ENCODE data around the gene INPP4A.

INPP4A gene

GRCh38 chr2:98514879-98515249, 70.2 kb downstream of the INPP4A start:
- no peak for DNase-seq (ENCODE audit: low read depth in 2 of 2)

GRCh38 chr2:98515250-98515991, 70.8 kb downstream of the INPP4A start:
- DNase-seq (ENCODE audit: low read depth in 2 of 2), result no peak

- no peak for DNase-seq (ENCODE audit: low read depth in 2 of 2)
These were observed 71.9 kb downstream of the INPP4A start for GRCh38 chr2:98516571-98516970.

- DNase-seq (ENCODE audit: low read depth in 2 of 2), result no peak
These were observed 73.0 kb downstream of the INPP4A start for GRCh38 chr2:98517636-98518035.

GRCh38 chr2:98518101-98518500, 73.4 kb downstream of the INPP4A start:
- DNase-seq (ENCODE audit: low read depth in 2 of 2), result peak; percentile 34 to 42

- no peak for DNase-seq (ENCODE audit: low read depth in 2 of 2)
These were observed 74.5 kb downstream of the INPP4A start for GRCh38 chr2:98519156-98519555.

- DNase-seq (ENCODE audit: low read depth in 2 of 2), result no peak
These were observed 75.2 kb downstream of the INPP4A start for GRCh38 chr2:98519851-98520250.

- DNase-seq (ENCODE audit: low read depth in 2 of 2), result no peak
These were observed 76.1 kb downstream of the INPP4A start for GRCh38 chr2:98520806-98521205.

- DNase-seq (ENCODE audit: low read depth in 2 of 2), result no peak
These were observed 76.6 kb downstream of the INPP4A start for GRCh38 chr2:98521266-98521665.

GRCh38 chr2:98522854-98523253, 78.2 kb downstream of the INPP4A start:
- no peak for DNase-seq (ENCODE audit: low read depth in 2 of 2)

- DNase-seq (ENCODE audit: low read depth in 2 of 2), result no peak
These were observed 79.5 kb downstream of the INPP4A start for GRCh38 chr2:98524168-98524567.

GRCh38 chr2:98528349-98528748, 83.7 kb downstream of the INPP4A start:
- DNase-seq (ENCODE audit: low read depth in 2 of 2), result no peak

GRCh38 chr2:98530114-98530513, 85.5 kb downstream of the INPP4A start:
- DNase-seq (ENCODE audit: low read depth in 2 of 2), result no peak

- no peak for DNase-seq (ENCODE audit: low read depth in 2 of 2)
These were observed 88.1 kb downstream of the INPP4A start for GRCh38 chr2:98532756-98533155.

- DNase-seq (ENCODE audit: low read depth in 2 of 2), result no peak
These were observed 88.9 kb downstream of the INPP4A start for GRCh38 chr2:98533547-98533946.

- DNase-seq (ENCODE audit: low read depth in 2 of 2), result no peak
These were observed 90.1 kb downstream of the INPP4A start for GRCh38 chr2:98534761-98535160.

GRCh38 chr2:98535971-98536677, 91.5 kb downstream of the INPP4A start:
- no peak for DNase-seq (ENCODE audit: low read depth in 2 of 2)

GRCh38 chr2:98537390-98538126, 92.9 kb downstream of the INPP4A start:
- no peak for DNase-seq (ENCODE audit: low read depth in 2 of 2)

GRCh38 chr2:98538280-98539041, 93.8 kb downstream of the INPP4A start:
- DNase-seq (ENCODE audit: low read depth in 2 of 2), result no peak

GRCh38 chr2:98539056-98539735, 94.5 kb downstream of the INPP4A start:
- no peak for DNase-seq (ENCODE audit: low read depth in 2 of 2)

- no peak for DNase-seq (ENCODE audit: low read depth in 2 of 2)
These were observed 95.9 kb downstream of the INPP4A start for GRCh38 chr2:98540536-98540935.
